Ectodermal cell (in vitro differentiated cells): ENCODE results near the gene SDF2L1.
"Not testable (repeated sequence)": the region's sequence is repeated elsewhere in the genome, so short reads cannot be mapped to it uniquely, and the experiment has no call there.

ENCODE experiments used
- H3K27ac ChIP-seq: 2 replicates; pipeline ENCODE4 v1.7.0; 2013; ENCODE audit warnings: mild to moderate bottlenecking, low read depth, low read length; ENCODE audit not compliant: insufficient read depth, poor library complexity, severe bottlenecking
- H3K27me3 ChIP-seq: 2 replicates; pipeline ENCODE4 v1.7.0; 2013; ENCODE audit warnings: mild to moderate bottlenecking, low read length; ENCODE audit not compliant: insufficient read depth, control insufficient read depth, poor library complexity, severe bottlenecking
- H3K36me3 ChIP-seq: one replicate; pipeline ENCODE4 v1.7.0; 2013; ENCODE audit warnings: low read length; ENCODE audit not compliant: control insufficient read depth, insufficient read depth
- H3K4me1 ChIP-seq: one replicate; pipeline ENCODE4 v1.7.0; 2013; ENCODE audit warnings: low read length; ENCODE audit not compliant: control insufficient read depth, insufficient read depth
- H3K4me3 ChIP-seq: 2 replicates; pipeline ENCODE4 v1.7.0; 2013; ENCODE audit warnings: low read depth, low read length, control low read depth; ENCODE audit not compliant: insufficient read depth
- H3K9me3 ChIP-seq: 2 replicates; pipeline ENCODE4 v1.7.0; 2013; ENCODE audit warnings: mild to moderate bottlenecking, low read length, moderate library complexity; ENCODE audit not compliant: control insufficient read depth
- WGBS, 2 experiments: methylation state at CpG; one replicate each; pipeline ENCODE4 v1.1.7; 2013; ENCODE audit warnings: missing lambda C conversion rate in 2 of 2; 5-methylcytosine and 5-hydroxymethylcytosine counted together

SDF2L1 gene

GRCh38 chr22:21637450-21637849 is 4.7 kb upstream of the SDF2L1 start:
- H3K4me3 ChIP-seq, result not testable (repeated sequence)
- WGBS, 2 experiments, result 85 to 97% methylated on average over 2 of the region's 2 CpGs

GRCh38 chr22:21639359-21639758 is 2.7 kb upstream of the SDF2L1 start:
- H3K4me1 ChIP-seq, result peaks cover 3% of the 10 kb centered on the region
- H3K36me3 ChIP-seq, result no peaks in the 10 kb centered on the region
- 84 to 86% methylated on average over 4 of the region's 4 CpGs for WGBS, 2 experiments
- peaks cover 8% of the 10 kb centered on the region for H3K27me3 ChIP-seq
- no peak overlapping the region for H3K4me3 ChIP-seq
- H3K27ac ChIP-seq, result no peak overlapping the region
- no peaks in the 10 kb centered on the region for H3K9me3 ChIP-seq

More at GRCh38 chr22:21637450-21637849, 4.7 kb upstream of the SDF2L1 start:
- H3K27ac ChIP-seq, H3K36me3 ChIP-seq, H3K27me3 ChIP-seq, H3K4me1 ChIP-seq, H3K9me3 ChIP-seq: not testable (repeated sequence)

GRCh38 chr22:21640810-21641209 is 1.3 kb upstream of the SDF2L1 start:
- WGBS, 2 experiments, result 91 to 93% methylated on average over 5 of the region's 5 CpGs
- no peaks in the 10 kb centered on the region for H3K9me3 ChIP-seq
- H3K27ac ChIP-seq, result no peak overlapping the region
- peaks cover 3% of the 10 kb centered on the region for H3K4me1 ChIP-seq
- H3K36me3 ChIP-seq, result peaks cover 4% of the 10 kb centered on the region
- no peak overlapping the region for H3K4me3 ChIP-seq
- H3K27me3 ChIP-seq, result peaks cover 8% of the 10 kb centered on the region

- Histone ChIP-seq H3K4me3 (peak overlapping the region; percentile 63), H3K27me3 (peaks cover 8% of the 10 kb centered on the region), H3K9me3 (no peaks in the 10 kb centered on the region), H3K36me3 (peaks cover 4% of the 10 kb centered on the region), H3K4me1 (peaks cover 3% of the 10 kb centered on the region), H3K27ac (no peak overlapping the region)
- 9 to 11% methylated on average over 9 of the region's 9 CpGs for WGBS, 2 experiments
These were observed 699 bp upstream of the SDF2L1 start for GRCh38 chr22:21641417-21641788.

- H3K4me1 ChIP-seq, result peaks cover 6% of the 10 kb centered on the region
- H3K4me3 ChIP-seq, result peak overlapping the region; percentile 63
- H3K36me3 ChIP-seq, result peaks cover 4% of the 10 kb centered on the region
- peaks cover 8% of the 10 kb centered on the region for H3K27me3 ChIP-seq
- peak overlapping the region; percentile 16 for H3K27ac ChIP-seq
- WGBS, 2 experiments, result 2 to 3% methylated on average over 56 of the region's 56 CpGs
- no peaks in the 10 kb centered on the region for H3K9me3 ChIP-seq
These were observed 714 bp downstream of the SDF2L1 start for GRCh38 chr22:21642584-21643448.

- no peak overlapping the region for H3K4me3 ChIP-seq
- 94 to 96% methylated on average over 22 of the region's 22 CpGs for WGBS, 2 experiments
These were observed 1.6 kb downstream of the SDF2L1 start for GRCh38 chr22:21643533-21644357.

GRCh38 chr22:21645513-21645912 is 3.4 kb downstream of the SDF2L1 start:
- not testable (repeated sequence) for H3K4me1 ChIP-seq, H3K27me3 ChIP-seq, H3K4me3 ChIP-seq, H3K36me3 ChIP-seq, H3K9me3 ChIP-seq, H3K27ac ChIP-seq
- WGBS, 2 experiments, result 93 to 94% methylated on average over 6 of the region's 6 CpGs

More at GRCh38 chr22:21643533-21644357, 1.6 kb downstream of the SDF2L1 start:
- H3K27ac ChIP-seq, result no peak overlapping the region
- peaks cover 4% of the 10 kb centered on the region for H3K36me3 ChIP-seq
- H3K4me1 ChIP-seq, result peaks cover 6% of the 10 kb centered on the region
- peaks cover 8% of the 10 kb centered on the region for H3K27me3 ChIP-seq
- H3K9me3 ChIP-seq, result no peaks in the 10 kb centered on the region

GRCh38 chr22:21646608-21647590 is 4.8 kb downstream of the SDF2L1 start:
- Histone ChIP-seq H3K27me3 (peaks cover 8% of the 10 kb centered on the region), H3K4me1 (peaks cover 11% of the 10 kb centered on the region), H3K4me3 (no peak overlapping the region), H3K27ac (no peak overlapping the region), H3K9me3 (no peaks in the 10 kb centered on the region), H3K36me3 (peaks cover 4% of the 10 kb centered on the region)
- 67 to 68% methylated on average over 14 of the region's 14 CpGs for WGBS, 2 experiments

- H3K27me3 ChIP-seq, result no peaks in the 10 kb centered on the region
- peaks cover 16% of the 10 kb centered on the region for H3K4me1 ChIP-seq
- peaks cover 16% of the 10 kb centered on the region for H3K36me3 ChIP-seq
- H3K27ac ChIP-seq, result no peak overlapping the region
- no peak overlapping the region for H3K4me3 ChIP-seq
- WGBS, 2 experiments, result 88 to 93% methylated on average over 7 of the region's 7 CpGs
- no peaks in the 10 kb centered on the region for H3K9me3 ChIP-seq
These were observed 8.2 kb downstream of the SDF2L1 start for GRCh38 chr22:21650280-21650679.
